Measurements from ENCODE around the gene CLSTN3.
A peak's percentile ranks its signal among the peaks of the same experiment; 100 is the strongest.
"Not testable (repeated sequence)": the region's sequence is repeated elsewhere in the genome, so short reads cannot be mapped to it uniquely, and the experiment has no call there.

Gene CLSTN3

DNA sequence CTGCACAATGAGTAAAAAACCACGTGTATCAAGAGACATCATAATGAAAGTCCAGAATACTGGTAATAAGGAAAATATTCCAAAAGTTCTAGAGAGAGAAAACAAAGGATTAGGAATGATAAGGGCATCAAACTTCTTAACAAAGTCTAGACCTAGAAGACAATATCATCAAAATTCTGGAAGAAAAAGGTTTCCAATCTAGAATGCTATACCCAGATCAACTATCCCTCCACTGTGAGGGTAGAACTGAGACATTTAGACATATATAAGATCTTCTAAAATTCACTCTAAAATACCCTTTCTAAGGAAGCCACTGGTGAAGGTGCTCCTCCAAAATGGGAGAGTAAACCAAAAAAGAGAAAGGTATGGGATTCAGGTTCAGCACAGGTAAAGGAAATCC is 24.1 kb upstream of the CLSTN3 start:
- DNase-seq, result no peak

DNA sequence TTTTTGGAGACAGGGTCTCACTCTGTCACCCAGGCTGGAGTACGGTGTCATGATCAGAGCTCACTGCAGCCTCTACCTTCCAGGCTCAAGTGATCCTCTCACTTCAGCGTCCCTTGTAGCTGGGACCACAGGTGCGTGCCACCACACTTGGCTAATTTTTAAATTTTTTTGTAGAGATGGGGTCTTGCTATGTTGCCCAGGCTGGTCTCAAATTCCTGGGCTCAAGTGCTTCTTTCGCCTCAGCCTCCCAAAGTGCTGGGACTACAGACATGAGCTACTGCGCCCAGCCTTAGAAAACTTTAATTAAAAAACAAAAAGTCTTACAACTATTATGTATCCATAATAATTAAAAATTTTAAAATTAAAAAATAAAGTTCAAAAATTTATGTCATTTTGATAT is 23.0 kb upstream of the CLSTN3 start:
- not testable (repeated sequence) for DNase-seq

GRCh38 chr12:7107636-7108002 is 22.6 kb upstream of the CLSTN3 start:
- no peak for DNase-seq

- peak; percentile 93 for DNase-seq
Observed at GRCh38 chr12:7108003-7108795, 22.0 kb upstream of the CLSTN3 start.

DNA sequence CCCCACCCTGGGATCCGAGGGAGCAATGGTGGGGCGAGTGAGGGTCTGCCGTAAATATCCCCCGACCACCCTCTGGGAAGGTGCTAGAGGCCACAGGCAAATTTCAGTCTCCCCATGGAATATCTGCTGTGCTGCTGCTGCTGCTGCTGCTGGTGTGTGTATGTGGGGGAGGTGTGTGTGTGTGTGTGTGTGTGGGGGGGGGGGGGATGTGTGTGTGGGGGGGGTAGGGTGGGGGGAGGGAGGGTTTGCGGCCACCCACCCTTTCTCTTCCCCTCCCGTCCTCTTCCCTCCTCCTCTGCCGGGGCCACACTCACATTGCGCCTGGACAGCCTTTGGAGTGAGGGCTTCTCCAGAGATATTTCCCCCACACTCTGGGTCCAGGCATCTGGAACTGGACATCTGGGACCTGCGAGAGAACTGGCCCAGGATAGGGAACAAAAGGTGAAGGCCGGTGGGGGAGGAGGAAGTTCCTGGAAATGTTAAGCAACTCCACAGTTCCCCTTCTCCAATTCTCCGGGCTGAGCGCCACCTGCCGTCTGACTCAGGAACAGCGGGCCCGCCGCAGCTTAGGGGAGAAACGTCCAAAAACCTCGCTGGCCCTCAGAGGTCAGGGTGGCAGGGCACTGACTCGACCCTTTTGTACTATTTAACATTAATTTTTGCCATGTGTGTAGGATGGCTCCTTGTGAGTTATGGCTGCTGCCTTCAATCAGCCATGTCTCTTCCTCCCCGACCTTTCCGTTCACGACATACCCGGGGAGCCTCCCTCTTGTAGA is 21.2 kb upstream of the CLSTN3 start, which contains the start of gene C1RL:
Gene C1RL (minus strand): TSS at position 419 of the 776 bp plus-strand sequence. CDS start 34 bp downstream, at position 385.
- peak; percentile 91 for DNase-seq

DNA sequence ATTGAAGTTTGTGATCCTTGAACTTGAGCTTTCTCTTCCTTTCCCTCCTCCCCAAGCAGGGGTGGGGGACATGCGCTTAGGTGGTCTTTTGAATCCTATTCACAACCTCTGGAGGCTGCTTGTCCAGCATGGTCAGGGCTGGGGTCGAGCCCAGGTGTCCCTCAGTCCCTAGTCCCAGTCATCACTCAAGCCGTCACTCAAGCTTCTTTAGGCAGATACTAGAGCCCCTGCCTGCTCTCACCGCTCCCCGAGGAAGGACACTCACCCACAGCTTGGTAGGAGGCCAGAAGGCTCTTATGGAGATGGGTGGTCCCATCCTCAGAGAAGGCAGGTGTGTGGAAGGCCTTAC is 20.6 kb upstream of the CLSTN3 start:
- no peak for DNase-seq

DNA sequence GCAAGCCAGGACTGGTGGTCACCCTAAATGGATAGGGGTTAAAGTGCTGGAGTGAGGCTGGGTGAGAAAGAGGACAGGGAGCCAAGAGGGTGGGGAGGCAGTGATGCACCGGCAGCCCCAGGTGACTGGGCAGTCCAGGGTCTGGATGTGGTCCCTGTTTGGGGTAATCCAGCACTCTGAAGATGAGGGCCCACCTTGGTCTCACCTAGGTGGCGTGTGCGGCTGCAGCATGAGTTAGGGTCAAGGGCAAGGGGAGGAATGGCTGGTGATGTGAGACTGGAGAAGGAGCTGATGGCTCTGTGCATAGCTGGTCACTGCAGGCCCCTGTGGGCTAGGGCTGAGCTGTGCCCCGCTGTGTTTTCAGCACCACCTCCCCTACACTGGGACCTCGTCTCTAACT is 19.5 kb upstream of the CLSTN3 start:
- DNase-seq, result no peak

DNA sequence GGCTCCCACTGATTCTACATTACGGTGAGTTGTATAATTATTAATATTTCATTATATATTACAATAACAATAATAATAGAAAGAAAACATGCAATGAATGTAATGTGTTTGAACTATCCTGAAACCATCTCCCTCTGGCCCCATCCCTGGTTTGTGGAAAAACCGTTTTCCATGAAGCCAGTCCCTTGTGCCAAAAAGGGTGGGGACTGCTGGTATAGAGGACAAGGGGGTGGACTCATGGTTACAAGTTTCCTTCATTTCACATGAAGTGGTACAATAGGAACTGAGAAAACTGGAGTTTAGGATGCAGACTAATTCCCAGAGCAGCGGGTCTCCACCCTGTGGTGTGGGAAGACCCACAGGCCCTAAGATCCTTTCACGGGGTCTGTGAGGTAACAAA is 18.1 kb upstream of the CLSTN3 start:
- DNase-seq, result no peak

GRCh38 chr12:7113389-7113871 is 16.7 kb upstream of the CLSTN3 start:
- peak; percentile 48 for DNase-seq

GRCh38 chr12:7114008-7114407 is 16.2 kb upstream of the CLSTN3 start:
- no peak for DNase-seq

DNA sequence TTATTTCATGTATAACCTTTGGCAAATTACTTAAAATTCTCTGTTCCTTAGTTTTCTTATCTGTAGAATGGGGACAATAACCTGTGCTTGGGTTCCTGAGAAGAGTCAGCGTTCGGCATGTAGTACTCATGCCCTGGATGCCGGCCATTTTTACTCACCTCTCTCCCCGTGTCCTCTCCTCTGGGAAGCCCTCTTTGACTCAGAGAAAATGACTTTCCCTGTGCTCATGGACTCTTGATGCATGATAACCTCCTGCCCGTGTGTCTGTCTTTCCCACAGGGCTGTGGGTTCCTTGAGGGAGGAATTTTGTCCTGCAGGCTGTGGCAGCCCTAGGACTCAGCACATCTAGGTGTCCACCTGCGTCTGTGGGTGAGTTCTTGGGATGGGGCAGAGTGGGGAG is 15.3 kb upstream of the CLSTN3 start:
- DNase-seq, result no peak

DNA sequence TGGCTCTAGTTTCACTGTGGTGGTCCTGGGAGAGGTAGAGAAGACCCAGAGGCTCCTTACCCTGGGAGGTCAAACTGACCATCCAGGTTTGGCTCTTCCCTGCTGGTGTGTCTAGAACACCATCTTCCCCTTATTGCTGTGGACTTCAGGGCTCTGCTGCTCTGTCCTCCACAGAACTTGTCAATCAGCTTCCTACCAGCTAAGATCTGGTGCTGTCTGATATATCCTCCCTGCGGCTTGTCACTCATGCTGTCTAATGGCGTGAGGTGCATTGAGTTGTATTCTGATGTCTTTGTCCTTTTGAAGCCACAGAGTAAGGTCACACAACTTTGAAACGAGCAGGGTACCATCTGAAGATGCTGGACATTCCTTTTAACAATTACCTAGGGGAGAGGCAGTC is 14.0 kb upstream of the CLSTN3 start:
- DNase-seq, result no peak

DNA sequence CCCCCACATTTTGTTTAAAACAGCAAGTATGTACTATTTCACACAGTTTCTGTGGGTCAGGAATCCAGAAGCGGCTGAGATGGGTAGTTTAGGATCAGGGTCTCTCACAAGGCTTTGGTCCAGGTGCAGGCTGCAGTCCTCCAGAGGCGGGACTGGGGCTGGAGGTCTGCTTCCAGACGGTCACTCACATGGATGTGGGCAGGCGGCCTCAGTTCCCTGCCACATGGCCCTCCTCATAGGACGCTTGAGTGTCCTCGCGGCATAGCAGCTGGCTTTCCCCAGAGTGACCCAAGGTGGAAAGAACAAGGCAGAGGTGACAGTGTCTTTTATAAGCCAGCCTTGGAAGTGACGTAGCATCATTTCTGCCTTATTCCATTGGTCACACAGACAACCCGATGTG is 13.3 kb upstream of the CLSTN3 start:
- DNase-seq, result no peak

- no peak for DNase-seq
Observed at GRCh38 chr12:7117670-7118069, 12.5 kb upstream of the CLSTN3 start.

GRCh38 chr12:7118881-7119280 is 11.3 kb upstream of the CLSTN3 start:
- DNase-seq, result no peak

DNA sequence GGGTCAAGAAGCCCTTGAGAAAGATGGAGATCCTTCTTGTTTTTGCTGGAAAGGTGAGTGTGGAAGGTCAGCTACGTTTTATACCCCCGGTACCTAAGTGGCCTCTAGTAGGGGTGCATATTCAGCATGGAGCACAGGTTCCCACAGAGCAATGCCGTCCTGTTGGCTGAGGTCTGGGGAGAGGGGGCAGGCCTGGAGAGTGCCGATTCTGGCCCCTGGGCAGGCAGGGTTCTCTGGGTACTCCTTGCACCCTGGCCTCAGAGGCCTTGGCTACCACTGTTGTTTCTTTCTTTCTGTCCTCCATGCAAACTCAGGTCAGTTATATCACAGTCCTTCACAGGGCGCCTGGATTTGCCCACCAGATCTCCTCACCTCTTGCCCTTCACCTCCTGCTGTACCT is 10.0 kb upstream of the CLSTN3 start:
- DNase-seq, result no peak

- no peak for DNase-seq
Observed at GRCh38 chr12:7121324-7121723, 8.8 kb upstream of the CLSTN3 start.

DNA sequence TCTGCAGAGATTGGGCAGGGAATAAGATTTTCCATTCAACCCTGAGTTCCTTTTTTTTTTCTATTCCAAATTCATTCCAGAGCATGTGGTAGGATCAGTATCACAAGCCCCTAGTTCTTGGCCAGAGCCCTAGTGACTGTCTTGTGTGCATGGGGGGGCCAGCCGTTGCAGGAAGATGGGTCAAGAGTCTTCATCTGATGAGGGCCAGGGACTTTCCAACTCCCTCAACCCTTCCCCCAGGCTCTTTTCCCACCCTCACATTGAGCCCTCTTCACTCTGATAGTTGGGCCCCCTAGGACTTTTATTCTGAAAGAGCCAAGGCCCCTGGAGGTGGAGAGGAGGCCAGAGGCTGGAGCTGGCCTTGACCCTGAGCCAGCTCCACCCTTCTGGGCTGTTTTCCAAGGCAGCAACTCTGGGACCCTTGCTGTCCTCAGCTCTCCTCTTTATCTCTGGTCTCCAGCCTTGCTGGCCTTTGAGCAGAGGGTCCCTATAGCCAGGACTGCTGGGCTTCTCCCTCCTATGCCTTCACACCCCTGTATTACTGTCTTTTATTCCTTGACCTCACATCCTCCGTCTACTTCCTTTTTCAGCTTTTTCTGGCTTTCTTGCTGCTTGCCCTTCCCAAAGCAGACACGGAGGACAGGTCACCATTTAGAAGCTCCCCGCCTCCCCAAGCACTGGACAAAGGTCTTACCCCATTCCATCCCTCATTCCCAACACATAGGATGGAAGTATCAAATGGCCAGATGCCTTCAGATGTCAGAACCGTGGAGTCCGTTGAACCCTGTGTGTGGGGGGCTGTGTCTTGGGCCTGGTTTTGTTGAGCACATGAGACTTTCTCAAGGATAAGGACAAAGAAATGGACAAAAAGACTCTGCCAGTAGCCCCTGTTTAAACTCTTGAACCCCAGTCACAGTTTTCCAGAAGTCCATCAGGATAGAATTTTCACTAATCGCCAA is 7.1 kb upstream of the CLSTN3 start:
- no peak for DNase-seq

- no peak for DNase-seq
Observed at GRCh38 chr12:7123806-7124522, 6.2 kb upstream of the CLSTN3 start.

- no peak for DNase-seq
Observed at GRCh38 chr12:7125632-7126227, 4.4 kb upstream of the CLSTN3 start.

GRCh38 chr12:7127916-7128626 is 2.1 kb upstream of the CLSTN3 start:
- DNase-seq, result no peak

Measured in NCI-H69 (cell line).